ENCODE measurements around the gene UBAP2.
A peak's percentile ranks its signal among the peaks of the same experiment; 100 is the strongest.

The UBAP2 gene

GRCh38 chr9:34048727-34049629 lies at the start of gene UBAP2:
Gene UBAP2 (minus strand): TSS chr9:34048887. CDS start chr9:34017148, 31,739 bp downstream.
- DNase-seq (ENCODE audit: low read depth), result peak; percentile 96

- DNase-seq (ENCODE audit: low read depth), result no peak
These were observed 49.6 kb upstream of the UBAP2 start for GRCh38 chr9:34098307-34098706.

- DNase-seq (ENCODE audit: low read depth), result no peak
These were observed 49.2 kb upstream of the UBAP2 start for GRCh38 chr9:34097865-34098264.

GRCh38 chr9:34096751-34097150 lies 48.1 kb upstream of the UBAP2 start:
- DNase-seq (ENCODE audit: low read depth), result no peak

GRCh38 chr9:34093578-34093977 lies 44.9 kb upstream of the UBAP2 start:
- DNase-seq (ENCODE audit: low read depth), result no peak

- DNase-seq (ENCODE audit: low read depth), result no peak
These were observed 40.6 kb upstream of the UBAP2 start for GRCh38 chr9:34089311-34089710.

GRCh38 chr9:34087370-34087769 lies 38.7 kb upstream of the UBAP2 start:
- DNase-seq (ENCODE audit: low read depth), result no peak

- no peak for DNase-seq (ENCODE audit: low read depth)
These were observed 38.2 kb upstream of the UBAP2 start for GRCh38 chr9:34086864-34087263.

GRCh38 chr9:34085581-34086500 lies 37.2 kb upstream of the UBAP2 start:
- no peak for DNase-seq (ENCODE audit: low read depth)

- DNase-seq (ENCODE audit: low read depth), result peak; percentile 22
These were observed 35.9 kb upstream of the UBAP2 start for GRCh38 chr9:34084562-34084961.

GRCh38 chr9:34079181-34079580 lies 30.5 kb upstream of the UBAP2 start:
- peak; percentile 64 for DNase-seq (ENCODE audit: low read depth)

GRCh38 chr9:34072868-34073590 lies 24.3 kb upstream of the UBAP2 start:
- peak; percentile 85 for DNase-seq (ENCODE audit: low read depth)

GRCh38 chr9:34072410-34072809 lies 23.7 kb upstream of the UBAP2 start:
- DNase-seq (ENCODE audit: low read depth), result no peak

GRCh38 chr9:34070606-34071324 lies 22.1 kb upstream of the UBAP2 start:
- no peak for DNase-seq (ENCODE audit: low read depth)

- DNase-seq (ENCODE audit: low read depth), result no peak
These were observed 21.1 kb upstream of the UBAP2 start for GRCh38 chr9:34069831-34070230.

GRCh38 chr9:34065541-34065940 lies 16.9 kb upstream of the UBAP2 start:
- no peak for DNase-seq (ENCODE audit: low read depth)

- no peak for DNase-seq (ENCODE audit: low read depth)
These were observed 11.3 kb upstream of the UBAP2 start for GRCh38 chr9:34059954-34060353.

GRCh38 chr9:34059281-34059680 lies 10.6 kb upstream of the UBAP2 start:
- peak; percentile 75 for DNase-seq (ENCODE audit: low read depth)

GRCh38 chr9:34049630-34050384 lies 1.1 kb upstream of the UBAP2 start:
- DNase-seq (ENCODE audit: low read depth), result no peak

GRCh38 chr9:34047864-34048726 lies 592 bp downstream of the UBAP2 start:
- DNase-seq (ENCODE audit: low read depth), result no peak
